GM12872 (cell line): ENCODE data around the gene OR13J1.

ENCODE experiments used
- CTCF ChIP-seq: IDR thresholded peaks from 3 replicates; pipeline ENCODE4 v1.5.1; 2011; ENCODE audit warnings: low read depth, mild to moderate bottlenecking, low read length, moderate library complexity; ENCODE audit not compliant: insufficient read depth

Gene OR13J1

GRCh38 chr9:35852267-35852815 lies 17.9 kb downstream of the OR13J1 start:
- TF ChIP-seq CTCF: no peak

- TF ChIP-seq CTCF: no peak
Measured at GRCh38 chr9:35847792-35848572, 22.2 kb downstream of the OR13J1 start.

GRCh38 chr9:35845824-35846771 lies 24.1 kb downstream of the OR13J1 start:
- no peak for TF ChIP-seq CTCF

GRCh38 chr9:35844628-35845270 lies 25.5 kb downstream of the OR13J1 start:
- TF ChIP-seq CTCF: no peak

GRCh38 chr9:35842795-35843194 lies 27.4 kb downstream of the OR13J1 start:
- TF ChIP-seq CTCF: no peak

GRCh38 chr9:35842020-35842745 lies 28.0 kb downstream of the OR13J1 start:
- no peak for TF ChIP-seq CTCF

- no peak for TF ChIP-seq CTCF
Measured at GRCh38 chr9:35841645-35841900, 28.6 kb downstream of the OR13J1 start.
